Endodermal cell (in vitro differentiated cells): ENCODE data around the gene MAN2B1. TPM values are rescaled to one million over a fixed set of nuclear protein-coding genes. Genes with fewer than 3 reads are reported as not detected.

Experiments used
- DNase-seq: peaks from one replicate; pipeline ENCODE4 v3.0.0-alpha.2; 2017
- H3K27ac ChIP-seq: 2 replicates; pipeline ENCODE4 v1.5.1; 2013; ENCODE audit warnings: mild to moderate bottlenecking, low read depth, low read length, moderate library complexity
- H3K27me3 ChIP-seq: 2 replicates; pipeline ENCODE4 v1.6.1; 2013; ENCODE audit warnings: mild to moderate bottlenecking, low read length, moderate library complexity; ENCODE audit not compliant: insufficient read depth, control insufficient read depth, poor library complexity, severe bottlenecking
- H3K36me3 ChIP-seq: 2 replicates; pipeline ENCODE4 v1.7.0; 2013; ENCODE audit warnings: mild to moderate bottlenecking, low read length, moderate library complexity; ENCODE audit not compliant: control insufficient read depth, insufficient read depth
- H3K4me1 ChIP-seq: one replicate; pipeline ENCODE4 v1.7.0; 2013; ENCODE audit warnings: low read length; ENCODE audit not compliant: control insufficient read depth, insufficient read depth
- H3K4me3 ChIP-seq: 2 replicates; pipeline ENCODE4 v1.5.1; 2013; ENCODE audit warnings: mild to moderate bottlenecking, low read length, moderate library complexity
- H3K9ac ChIP-seq: 2 replicates; pipeline ENCODE4 v1.6.1; 2013; ENCODE audit warnings: mild to moderate bottlenecking, low read length, moderate library complexity; ENCODE audit not compliant: poor library complexity, severe bottlenecking; ENCODE audit errors: extremely low read depth
- H3K9me3 ChIP-seq: 2 replicates; pipeline ENCODE4 v1.6.1; 2013; ENCODE audit warnings: mild to moderate bottlenecking, low read length, moderate library complexity; ENCODE audit not compliant: control insufficient read depth
- H3K27ac Mint-ChIP-seq: 2 replicates; pipeline ENCODE4 v1.8.0; 2020; ENCODE audit warnings: mixed read lengths
- H3K27me3 Mint-ChIP-seq: 2 replicates; pipeline ENCODE4 v1.8.0; 2021; ENCODE audit warnings: mild to moderate bottlenecking, mixed read lengths; ENCODE audit not compliant: insufficient read depth
- H3K36me3 Mint-ChIP-seq: 2 replicates; pipeline ENCODE4 v1.8.0; 2020; ENCODE audit warnings: low read depth, mixed read lengths
- H3K4me1 Mint-ChIP-seq: 2 replicates; pipeline ENCODE4 v1.8.0; 2020; ENCODE audit warnings: mixed read lengths
- H3K4me3 Mint-ChIP-seq: 2 replicates; pipeline ENCODE4 v1.8.0; 2020; ENCODE audit warnings: mild to moderate bottlenecking, moderate library complexity, mixed read lengths
- H3K9me3 Mint-ChIP-seq: 2 replicates; pipeline ENCODE4 v1.8.0; 2020; ENCODE audit warnings: mild to moderate bottlenecking, mixed read lengths
- WGBS, 2 experiments: methylation state at CpG; one replicate each; pipeline versions ENCODE4 v1.1.5 to v1.1.7; 2013; ENCODE audit warnings: missing lambda C conversion rate in 2 of 2, mixed read lengths in 1 of 2; ENCODE audit not compliant: insufficient coverage in 1 of 2, insufficient read length in 1 of 2; 5-methylcytosine and 5-hydroxymethylcytosine counted together
- total RNA-seq, 2 donors: library from RNA; stranded (reverse); fragmentation: NEBNext Ultra II Directional in 1 of 2; extraction: Animal tissue kit (Norgen Biotek cat#: 25700) in 1 of 2; gene quantifications; 2 replicates in 1 of 2; 3 replicates in 1 of 2; pipeline ENCODE4 v1.2.1, GENCODE V29; 2021
- TF ChIP-seq, protein P1 (sequence below): fragments of 200-600 bp; sonication (generic); conservative IDR thresholded peaks from 2 replicates; pipeline ENCODE4 v1.5.0; 2021; ENCODE audit warnings: antibody characterized with exemption, mild to moderate bottlenecking

MAN2B1 gene
- total RNA-seq, 2 donors from 2014 or later: 101 to 113 TPM

- H3K9me3 ChIP-seq: peaks cover 2% of the 10 kb centered on the region
Measured at GRCh38 chr19:12636631-12637030, 29.9 kb downstream of the MAN2B1 start.

GRCh38 chr19:12629215-12629614, 37.3 kb downstream of the MAN2B1 start:
- Mint-ChIP-seq H3K4me3 (no peak overlapping the region), H3K27ac (no peak overlapping the region), H3K36me3 (peaks cover 81% of the 10 kb centered on the region), H3K4me1 (no peaks in the 10 kb centered on the region), H3K9me3 (peaks cover 77% of the 10 kb centered on the region), H3K27me3 (no peaks in the 10 kb centered on the region)
- 96 to 99% methylated on average over 4 to 6 of the region's 7 CpGs for WGBS, 2 experiments
- Histone ChIP-seq H3K27ac (no peak overlapping the region), H3K9me3 (peaks cover 76% of the 10 kb centered on the region), H3K36me3 (peaks cover 70% of the 10 kb centered on the region), H3K4me1 (no peaks in the 10 kb centered on the region), H3K27me3 (no peaks in the 10 kb centered on the region), H3K4me3 (peak overlapping the region; percentile 56), H3K9ac (no peak overlapping the region)
- TF ChIP-seq, protein P1, sequence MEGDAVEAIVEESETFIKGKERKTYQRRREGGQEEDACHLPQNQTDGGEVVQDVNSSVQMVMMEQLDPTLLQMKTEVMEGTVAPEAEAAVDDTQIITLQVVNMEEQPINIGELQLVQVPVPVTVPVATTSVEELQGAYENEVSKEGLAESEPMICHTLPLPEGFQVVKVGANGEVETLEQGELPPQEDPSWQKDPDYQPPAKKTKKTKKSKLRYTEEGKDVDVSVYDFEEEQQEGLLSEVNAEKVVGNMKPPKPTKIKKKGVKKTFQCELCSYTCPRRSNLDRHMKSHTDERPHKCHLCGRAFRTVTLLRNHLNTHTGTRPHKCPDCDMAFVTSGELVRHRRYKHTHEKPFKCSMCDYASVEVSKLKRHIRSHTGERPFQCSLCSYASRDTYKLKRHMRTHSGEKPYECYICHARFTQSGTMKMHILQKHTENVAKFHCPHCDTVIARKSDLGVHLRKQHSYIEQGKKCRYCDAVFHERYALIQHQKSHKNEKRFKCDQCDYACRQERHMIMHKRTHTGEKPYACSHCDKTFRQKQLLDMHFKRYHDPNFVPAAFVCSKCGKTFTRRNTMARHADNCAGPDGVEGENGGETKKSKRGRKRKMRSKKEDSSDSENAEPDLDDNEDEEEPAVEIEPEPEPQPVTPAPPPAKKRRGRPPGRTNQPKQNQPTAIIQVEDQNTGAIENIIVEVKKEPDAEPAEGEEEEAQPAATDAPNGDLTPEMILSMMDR: no peak
- no peak for DNase-seq

More at GRCh38 chr19:12636631-12637030, 29.9 kb downstream of the MAN2B1 start:
- Histone ChIP-seq H3K36me3 (no peaks in the 10 kb centered on the region), H3K4me1 (no peaks in the 10 kb centered on the region), H3K27me3 (no peaks in the 10 kb centered on the region), H3K9ac (no peak overlapping the region), H3K27ac (no peak overlapping the region), H3K4me3 (no peak overlapping the region)
- Mint-ChIP-seq H3K27me3 (peaks cover 10% of the 10 kb centered on the region), H3K27ac (no peak overlapping the region), H3K4me1 (no peaks in the 10 kb centered on the region), H3K4me3 (no peak overlapping the region), H3K9me3 (peaks cover 16% of the 10 kb centered on the region), H3K36me3 (peaks cover 10% of the 10 kb centered on the region)
- WGBS, 2 experiments: 83 to 92% methylated on average over 10 to 13 of the region's 13 CpGs
- TF ChIP-seq, protein P1: no peak
- no peak for DNase-seq

GRCh38 chr19:12628040-12629022, 38.2 kb downstream of the MAN2B1 start:
- H3K36me3 ChIP-seq: peaks cover 79% of the 10 kb centered on the region
- H3K4me1 Mint-ChIP-seq: no peaks in the 10 kb centered on the region

More at GRCh38 chr19:12628040-12629022, 38.2 kb downstream of the MAN2B1 start:
- Mint-ChIP-seq H3K27me3 (no peaks in the 10 kb centered on the region), H3K9me3 (peaks cover 86% of the 10 kb centered on the region), H3K27ac (no peak overlapping the region), H3K4me3 (no peak overlapping the region), H3K36me3 (peaks cover 85% of the 10 kb centered on the region)
- Histone ChIP-seq H3K27ac (no peak overlapping the region), H3K9ac (no peak overlapping the region), H3K4me1 (no peaks in the 10 kb centered on the region), H3K27me3 (no peaks in the 10 kb centered on the region), H3K9me3 (peaks cover 84% of the 10 kb centered on the region), H3K4me3 (peak overlapping the region; percentile 56)
- TF ChIP-seq, protein P1: no peak
- 96 to 97% methylated on average over 16 to 17 of the region's 17 CpGs for WGBS, 2 experiments
- no peak for DNase-seq
